Lower leg skin (tissue), 4 donors: ENCODE data around the gene IRF1. TPM values are rescaled to one million over a fixed set of nuclear protein-coding genes. Genes with fewer than 3 reads are reported as not detected.
"Not testable (repeated sequence)": the region's sequence is repeated elsewhere in the genome, so short reads cannot be mapped to it uniquely, and the experiment has no call there.

Experiments
- DNase-seq, 2 donors: peaks; one replicate each; pipeline ENCODE4 v3.0.0-alpha.2; 2019; ENCODE audit warnings: low spot score in 2 of 2
- H3K4me3 ChIP-seq: fragments of 200-600 bp; sonication (generic); 2 replicates; pipeline ENCODE4 v1.5.1; 2017; ENCODE audit warnings: mild to moderate bottlenecking, low read depth; ENCODE audit not compliant: poor library complexity, severe bottlenecking
- CTCF ChIP-seq, 3 donors: fragments of 450-650 bp; IDR thresholded peaks; one replicate each; pipeline ENCODE4 v1.5.1; 2016; ENCODE audit warnings: antibody characterized with exemption in 3 of 3, mild to moderate bottlenecking in 3 of 3, moderate library complexity in 2 of 3
- POLR2A ChIP-seq, 2 donors: fragments of 450-650 bp; IDR thresholded peaks; one replicate each; pipeline ENCODE4 v1.6.1; 2016 to 2017; ENCODE audit warnings: antibody characterized with exemption in 2 of 2, mild to moderate bottlenecking in 1 of 2, moderate library complexity in 1 of 2
- WGBS, 2 donors: methylation state at CpG; one replicate each; pipeline ENCODE4 v1.1.5; 2018; 5-methylcytosine and 5-hydroxymethylcytosine counted together
- intact Hi-C: fragments of 100-400 bp; cut with DNase I; formaldehyde crosslinking; loops from one replicate; pipeline ENCODE4 v1.15.0; 2023; ENCODE audit warnings: low total_unique reads
- total RNA-seq, 4 donors: library from RNA; depleted of rRNA; stranded (reverse); fragments of >200 nt; gene quantifications; one replicate each; pipeline ENCODE4 v1.1.0, GENCODE V29; 2016

The IRF1 gene
- total RNA-seq, 4 donors from 2014 or later = 9.6 to 15.0 (median 14.5) TPM

GRCh38 chr5:132486318-132487094, 4.1 kb downstream of the IRF1 start:
- DNase-seq = peak in 1 of 2 donors; percentile 80
- intact Hi-C loops = loop anchor here (5.0 kb wide), 1 partner anchor 64 kb away; no protein-coding TSS in a partner anchor
- no peak for TF ChIP-seq POLR2A (IDR thresholded peaks at IDR 0.05)
- no peak for TF ChIP-seq CTCF (IDR thresholded peaks at IDR 0.05)
- H3K4me3 ChIP-seq = no peak overlapping the region
- WGBS, 2 donors = 87 to 89% methylated on average over 12 of the region's 14 CpGs

GRCh38 chr5:132485641-132486317, 4.8 kb downstream of the IRF1 start:
- H3K4me3 ChIP-seq = no peak overlapping the region
- TF ChIP-seq CTCF (IDR thresholded peaks at IDR 0.05) = no peak
- no peak for TF ChIP-seq POLR2A (IDR thresholded peaks at IDR 0.05)
- WGBS, 2 donors = 70 to 74% methylated on average over 6 of the region's 6 CpGs
- intact Hi-C loops = loop anchor here (5.0 kb wide), 1 partner anchor 63 kb away; no protein-coding TSS in a partner anchor
- DNase-seq = peak in 1 of 2 donors; percentile 74

GRCh38 chr5:132484876-132485640, 5.5 kb downstream of the IRF1 start:
- intact Hi-C loops = loop anchor here (5.0 kb wide), 1 partner anchor 63 kb away; no protein-coding TSS in a partner anchor
- H3K4me3 ChIP-seq = not testable (repeated sequence)
- DNase-seq = peak in 1 of 2 donors; percentile 56
- WGBS, 2 donors = 73 to 76% methylated on average over 12 of the region's 12 CpGs

- WGBS, 2 donors = 69 to 73% methylated on average over 3 of the region's 3 CpGs
- peak in 1 of 2 donors; percentile 45 for DNase-seq
- H3K4me3 ChIP-seq = no peak overlapping the region
- intact Hi-C loops = no loop called here
- TF ChIP-seq POLR2A (IDR thresholded peaks at IDR 0.05) = no peak
- no peak for TF ChIP-seq CTCF (IDR thresholded peaks at IDR 0.05)
These were observed 6.2 kb downstream of the IRF1 start for GRCh38 chr5:132484391-132484725.

- peak in 1 of 2 donors; percentile 58 for DNase-seq
- no peak overlapping the region for H3K4me3 ChIP-seq
- intact Hi-C loops = no loop called here
- TF ChIP-seq POLR2A (IDR thresholded peaks at IDR 0.05) = no peak
- TF ChIP-seq CTCF (IDR thresholded peaks at IDR 0.05) = no peak
- 76 to 83% methylated on average over 7 of the region's 7 CpGs for WGBS, 2 donors
These were observed 6.7 kb downstream of the IRF1 start for GRCh38 chr5:132483661-132484390.
